Liver (tissue), 9 donors: ENCODE data around the gene MRPS24. TPM values are rescaled to one million over a fixed set of nuclear protein-coding genes. Genes with fewer than 3 reads are reported as not detected.

Source experiments
- DNase-seq: peaks from one replicate; pipeline ENCODE4 v3.0.0-alpha.2; 2017; ENCODE audit warnings: low spot score
- H3K27ac ChIP-seq, 2 donors: one replicate each; pipeline ENCODE4 v1.7.0; 2013; ENCODE audit warnings: inconsistent platforms in 2 of 2, low read length in 2 of 2, control low read depth in 1 of 2, low read depth in 1 of 2, mild to moderate bottlenecking in 1 of 2
- H3K27me3 ChIP-seq, 4 donors: one replicate each; pipeline versions ENCODE4 v1.6.1 to v1.7.0; 2013; ENCODE audit warnings: low read length in 3 of 4, inconsistent platforms in 1 of 4, mild to moderate bottlenecking in 1 of 4, moderate library complexity in 1 of 4; ENCODE audit not compliant: control insufficient read depth in 4 of 4, insufficient read depth in 4 of 4
- H3K36me3 ChIP-seq, 4 donors: one replicate each; pipeline versions ENCODE4 v1.6.1 to v1.7.0; 2013; ENCODE audit warnings: low read length in 3 of 4, mild to moderate bottlenecking in 3 of 4, low read depth in 1 of 4, moderate library complexity in 1 of 4; ENCODE audit not compliant: control insufficient read depth in 4 of 4, insufficient read depth in 3 of 4
- H3K4me1 ChIP-seq, 4 donors: one replicate each; pipeline versions ENCODE4 v1.6.1 to v1.7.0; 2013; ENCODE audit warnings: low read length in 3 of 4, mild to moderate bottlenecking in 3 of 4, moderate library complexity in 1 of 4; ENCODE audit not compliant: control insufficient read depth in 4 of 4, insufficient read depth in 4 of 4
- H3K4me3 ChIP-seq, 3 donors: one replicate each; pipeline versions ENCODE4 v1.6.1 to v1.7.0; 2013; ENCODE audit warnings: low read length in 3 of 3, control low read depth in 1 of 3, low read depth in 1 of 3, mild to moderate bottlenecking in 1 of 3
- H3K9ac ChIP-seq, 2 donors: one replicate each; pipeline ENCODE4 v1.7.0; 2013; ENCODE audit warnings: low read length in 2 of 2, mild to moderate bottlenecking in 2 of 2, moderate library complexity in 2 of 2, control low read depth in 1 of 2, low read depth in 1 of 2
- H3K9me3 ChIP-seq, 4 donors: one replicate each; pipeline versions ENCODE4 v1.6.1 to v1.7.0; 2013; ENCODE audit warnings: low read length in 3 of 4; ENCODE audit not compliant: control insufficient read depth in 4 of 4
- EGR1 ChIP-seq, 2 donors: IDR thresholded peaks; 2 replicates each; pipeline ENCODE4 v1.6.1; 2016 to 2018; ENCODE audit warnings: antibody characterized with exemption in 2 of 2, low read depth in 2 of 2
- FOXA1 ChIP-seq: IDR thresholded peaks from 2 replicates; pipeline ENCODE4 v1.6.1; 2016; ENCODE audit warnings: antibody characterized with exemption
- FOXA2 ChIP-seq: IDR thresholded peaks from 2 replicates; pipeline ENCODE4 v1.6.1; 2016; ENCODE audit warnings: antibody characterized with exemption
- GABPA ChIP-seq, 2 donors: IDR thresholded peaks in 1 of 2; conservative IDR thresholded peaks in 1 of 2; 2 replicates each; pipeline ENCODE4 v1.6.1; 2016; ENCODE audit warnings: antibody characterized with exemption in 2 of 2, mild to moderate bottlenecking in 1 of 2, moderate library complexity in 1 of 2
- HNF4A ChIP-seq, 2 donors: conservative IDR thresholded peaks; 2 replicates each; pipeline ENCODE4 v1.6.1; 2016; ENCODE audit warnings: antibody characterized with exemption in 2 of 2, mild to moderate bottlenecking in 2 of 2
- HNF4G ChIP-seq: IDR thresholded peaks from 2 replicates; pipeline ENCODE4 v1.6.1; 2016; ENCODE audit warnings: antibody characterized with exemption
- JUND ChIP-seq, 2 donors: IDR thresholded peaks; 2 replicates each; pipeline ENCODE4 v1.6.1; 2016; ENCODE audit warnings: antibody characterized with exemption in 2 of 2
- NR2F2 ChIP-seq: IDR thresholded peaks from 2 replicates; pipeline ENCODE4 v1.6.1; 2016; ENCODE audit warnings: antibody characterized with exemption
- RAD21 ChIP-seq, 2 donors: IDR thresholded peaks; 2 replicates each; pipeline ENCODE4 v1.6.1; 2016; ENCODE audit warnings: antibody characterized with exemption in 2 of 2, mild to moderate bottlenecking in 2 of 2
- RXRA ChIP-seq, 2 donors: IDR thresholded peaks; 2 replicates each; pipeline ENCODE4 v1.6.1; 2017 to 2018; ENCODE audit warnings: antibody characterized with exemption in 2 of 2, mild to moderate bottlenecking in 1 of 2
- SP1 ChIP-seq: IDR thresholded peaks from 2 replicates; pipeline ENCODE4 v1.6.1; 2018; ENCODE audit warnings: antibody characterized with exemption, mild to moderate bottlenecking
- TAF1 ChIP-seq: conservative IDR thresholded peaks from 2 replicates; pipeline ENCODE4 v1.6.1; 2016; ENCODE audit warnings: antibody characterized with exemption, mild to moderate bottlenecking
- YY1 ChIP-seq: IDR thresholded peaks from 2 replicates; pipeline ENCODE4 v1.6.1; 2016; ENCODE audit warnings: antibody characterized with exemption, mild to moderate bottlenecking
- WGBS: extraction: QIAGEN DNeasy Blood & Tissue Kit; methylation state at CpG from one replicate; pipeline ENCODE4 v1.1.7; 2013; 5-methylcytosine and 5-hydroxymethylcytosine counted together
- polyA plus RNA-seq, 2 donors: library from polyadenylated mRNA; stranded (reverse) in 1 of 2; unstranded in 1 of 2; fragments of 200-250 nt in 1 of 2; fragments of >200 nt in 1 of 2; fragmentation: Nextera tagmentation in 1 of 2; extraction: Ambion mirVana in 1 of 2; gene quantifications; one replicate each; pipeline versions ENCODE4 v1.2.1 to v1.2.3, GENCODE V29; 2013 to 2015
- total RNA-seq, 2 donors: library from RNA; depleted of rRNA; stranded (reverse); fragments of >200 nt; gene quantifications; one replicate each; pipeline ENCODE4 v1.2.3, GENCODE V29; 2014
- TF ChIP-seq, protein P1 (sequence below): IDR thresholded peaks from 2 replicates; pipeline ENCODE4 v1.6.1; 2016; ENCODE audit warnings: antibody characterized with exemption
- TF ChIP-seq, protein P2 (sequence below): IDR thresholded peaks from 2 replicates; pipeline ENCODE4 v1.6.1; 2016; ENCODE audit warnings: antibody characterized with exemption
- TF ChIP-seq, protein P3 (sequence below): IDR thresholded peaks from 2 replicates; pipeline ENCODE4 v1.6.1; 2016; ENCODE audit warnings: antibody characterized with exemption, mild to moderate bottlenecking
- TF ChIP-seq, protein P4 (sequence below): IDR thresholded peaks from 2 replicates; pipeline ENCODE4 v1.6.1; 2016; ENCODE audit warnings: antibody characterized with exemption
- TF ChIP-seq, protein P5 (sequence below): fragments of 150-350 bp; IDR thresholded peaks from 2 replicates; pipeline ENCODE4 v1.5.1; 2017; ENCODE audit warnings: improper control_type of control experiment, low read depth, low read length; ENCODE audit not compliant: missing input control
- donor health status: healthy.
- donor health status: healthy.
- donor health status: healthy.
- donor health status: healthy.
- donor health status: healthy.

MRPS24 gene
- total and polyA plus RNA-seq, 4 donors: 38.7 to 177 (median 82.3) TPM

DNA sequence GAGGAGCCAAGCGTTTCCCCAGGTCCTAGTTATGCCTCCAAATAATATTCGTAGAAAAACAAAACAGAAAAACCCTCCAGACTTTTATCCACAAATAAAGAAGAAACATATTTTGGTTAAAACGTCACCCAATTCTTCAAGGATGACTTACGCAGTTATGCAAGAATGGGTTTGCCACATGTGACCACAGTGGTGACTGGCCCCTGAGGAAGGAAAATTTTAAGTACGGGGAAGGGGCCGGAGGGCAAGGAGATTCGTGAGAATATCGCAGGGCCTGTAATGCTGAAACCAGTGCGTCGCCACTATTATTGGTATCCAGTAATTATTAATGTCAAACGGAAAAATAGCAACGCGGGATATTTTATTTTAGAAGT lies 537 bp upstream of the MRPS24 start (continued):
- TF ChIP-seq, protein P1, sequence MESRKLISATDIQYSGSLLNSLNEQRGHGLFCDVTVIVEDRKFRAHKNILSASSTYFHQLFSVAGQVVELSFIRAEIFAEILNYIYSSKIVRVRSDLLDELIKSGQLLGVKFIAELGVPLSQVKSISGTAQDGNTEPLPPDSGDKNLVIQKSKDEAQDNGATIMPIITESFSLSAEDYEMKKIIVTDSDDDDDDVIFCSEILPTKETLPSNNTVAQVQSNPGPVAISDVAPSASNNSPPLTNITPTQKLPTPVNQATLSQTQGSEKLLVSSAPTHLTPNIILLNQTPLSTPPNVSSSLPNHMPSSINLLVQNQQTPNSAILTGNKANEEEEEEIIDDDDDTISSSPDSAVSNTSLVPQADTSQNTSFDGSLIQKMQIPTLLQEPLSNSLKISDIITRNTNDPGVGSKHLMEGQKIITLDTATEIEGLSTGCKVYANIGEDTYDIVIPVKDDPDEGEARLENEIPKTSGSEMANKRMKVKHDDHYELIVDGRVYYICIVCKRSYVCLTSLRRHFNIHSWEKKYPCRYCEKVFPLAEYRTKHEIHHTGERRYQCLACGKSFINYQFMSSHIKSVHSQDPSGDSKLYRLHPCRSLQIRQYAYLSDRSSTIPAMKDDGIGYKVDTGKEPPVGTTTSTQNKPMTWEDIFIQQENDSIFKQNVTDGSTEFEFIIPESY: no peak
- TF ChIP-seq SP1 (no peak), HNF4G (no peak), RXRA (IDR thresholded peaks at IDR 0.05) (no peak)
- TF ChIP-seq, protein P2, sequence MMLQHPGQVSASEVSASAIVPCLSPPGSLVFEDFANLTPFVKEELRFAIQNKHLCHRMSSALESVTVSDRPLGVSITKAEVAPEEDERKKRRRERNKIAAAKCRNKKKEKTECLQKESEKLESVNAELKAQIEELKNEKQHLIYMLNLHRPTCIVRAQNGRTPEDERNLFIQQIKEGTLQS: no peak

DNA sequence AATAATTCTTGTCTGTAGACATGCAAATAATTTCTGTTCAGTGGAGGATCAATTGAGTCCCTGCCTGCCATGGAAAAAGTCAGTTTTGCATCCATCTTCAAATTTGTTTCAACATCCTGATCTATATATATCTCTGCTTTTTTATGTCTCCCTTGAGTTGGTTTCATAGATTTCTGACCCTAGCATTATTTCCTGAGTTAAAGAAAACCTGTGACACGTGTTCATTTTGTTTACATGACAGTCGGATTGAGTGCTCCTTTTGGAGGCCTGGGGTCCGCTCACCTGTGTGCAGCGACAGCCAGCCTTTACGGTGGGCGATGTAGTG lies 674 bp downstream of the MRPS24 start:
- WGBS: 2% methylated on average over 6 of the region's 6 CpGs
- TF ChIP-seq, protein P3, sequence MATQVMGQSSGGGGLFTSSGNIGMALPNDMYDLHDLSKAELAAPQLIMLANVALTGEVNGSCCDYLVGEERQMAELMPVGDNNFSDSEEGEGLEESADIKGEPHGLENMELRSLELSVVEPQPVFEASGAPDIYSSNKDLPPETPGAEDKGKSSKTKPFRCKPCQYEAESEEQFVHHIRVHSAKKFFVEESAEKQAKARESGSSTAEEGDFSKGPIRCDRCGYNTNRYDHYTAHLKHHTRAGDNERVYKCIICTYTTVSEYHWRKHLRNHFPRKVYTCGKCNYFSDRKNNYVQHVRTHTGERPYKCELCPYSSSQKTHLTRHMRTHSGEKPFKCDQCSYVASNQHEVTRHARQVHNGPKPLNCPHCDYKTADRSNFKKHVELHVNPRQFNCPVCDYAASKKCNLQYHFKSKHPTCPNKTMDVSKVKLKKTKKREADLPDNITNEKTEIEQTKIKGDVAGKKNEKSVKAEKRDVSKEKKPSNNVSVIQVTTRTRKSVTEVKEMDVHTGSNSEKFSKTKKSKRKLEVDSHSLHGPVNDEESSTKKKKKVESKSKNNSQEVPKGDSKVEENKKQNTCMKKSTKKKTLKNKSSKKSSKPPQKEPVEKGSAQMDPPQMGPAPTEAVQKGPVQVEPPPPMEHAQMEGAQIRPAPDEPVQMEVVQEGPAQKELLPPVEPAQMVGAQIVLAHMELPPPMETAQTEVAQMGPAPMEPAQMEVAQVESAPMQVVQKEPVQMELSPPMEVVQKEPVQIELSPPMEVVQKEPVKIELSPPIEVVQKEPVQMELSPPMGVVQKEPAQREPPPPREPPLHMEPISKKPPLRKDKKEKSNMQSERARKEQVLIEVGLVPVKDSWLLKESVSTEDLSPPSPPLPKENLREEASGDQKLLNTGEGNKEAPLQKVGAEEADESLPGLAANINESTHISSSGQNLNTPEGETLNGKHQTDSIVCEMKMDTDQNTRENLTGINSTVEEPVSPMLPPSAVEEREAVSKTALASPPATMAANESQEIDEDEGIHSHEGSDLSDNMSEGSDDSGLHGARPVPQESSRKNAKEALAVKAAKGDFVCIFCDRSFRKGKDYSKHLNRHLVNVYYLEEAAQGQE: no peak
- TF ChIP-seq HNF4A (conservative IDR thresholded peaks at IDR 0.05) (no peak), EGR1 (IDR thresholded peaks at IDR 0.05; ENCODE audit: low read depth in 2 of 2) (no peak), FOXA2 (no peak), SP1 (no peak), TAF1 (no peak), YY1 (no peak), HNF4G (no peak), NR2F2 (no peak), JUND (IDR thresholded peaks at IDR 0.05) (no peak), FOXA1 (no peak), RXRA (IDR thresholded peaks at IDR 0.05) (no peak), GABPA (IDR thresholded peaks at IDR 0.05 in 1 of 2, conservative IDR thresholded peaks at IDR 0.05 in 1 of 2) (no peak), RAD21 (IDR thresholded peaks at IDR 0.05) (no peak)
- TF ChIP-seq, protein P4, sequence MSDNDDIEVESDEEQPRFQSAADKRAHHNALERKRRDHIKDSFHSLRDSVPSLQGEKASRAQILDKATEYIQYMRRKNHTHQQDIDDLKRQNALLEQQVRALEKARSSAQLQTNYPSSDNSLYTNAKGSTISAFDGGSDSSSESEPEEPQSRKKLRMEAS: no peak
- TF ChIP-seq, protein P5, sequence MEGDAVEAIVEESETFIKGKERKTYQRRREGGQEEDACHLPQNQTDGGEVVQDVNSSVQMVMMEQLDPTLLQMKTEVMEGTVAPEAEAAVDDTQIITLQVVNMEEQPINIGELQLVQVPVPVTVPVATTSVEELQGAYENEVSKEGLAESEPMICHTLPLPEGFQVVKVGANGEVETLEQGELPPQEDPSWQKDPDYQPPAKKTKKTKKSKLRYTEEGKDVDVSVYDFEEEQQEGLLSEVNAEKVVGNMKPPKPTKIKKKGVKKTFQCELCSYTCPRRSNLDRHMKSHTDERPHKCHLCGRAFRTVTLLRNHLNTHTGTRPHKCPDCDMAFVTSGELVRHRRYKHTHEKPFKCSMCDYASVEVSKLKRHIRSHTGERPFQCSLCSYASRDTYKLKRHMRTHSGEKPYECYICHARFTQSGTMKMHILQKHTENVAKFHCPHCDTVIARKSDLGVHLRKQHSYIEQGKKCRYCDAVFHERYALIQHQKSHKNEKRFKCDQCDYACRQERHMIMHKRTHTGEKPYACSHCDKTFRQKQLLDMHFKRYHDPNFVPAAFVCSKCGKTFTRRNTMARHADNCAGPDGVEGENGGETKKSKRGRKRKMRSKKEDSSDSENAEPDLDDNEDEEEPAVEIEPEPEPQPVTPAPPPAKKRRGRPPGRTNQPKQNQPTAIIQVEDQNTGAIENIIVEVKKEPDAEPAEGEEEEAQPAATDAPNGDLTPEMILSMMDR: no peak
- TF ChIP-seq, protein P2: no peak
- TF ChIP-seq, protein P1: no peak

More for the DNA sequence above, 674 bp downstream of the MRPS24 start:
- Histone ChIP-seq H3K4me3 (peak overlapping the region; percentile 78 to 97 (median 91)), H3K4me1 (peaks cover 4 to 17% (median 11%) of the 10 kb centered on the region in 4 donors), H3K36me3 (peaks cover 0 to 14% (median 11%) of the 10 kb centered on the region in 4 donors), H3K9me3 (peaks cover 0 to 3% (median 0%) of the 10 kb centered on the region in 4 donors), H3K27ac (no peak overlapping the region), H3K27me3 (no peaks in the 10 kb centered on the region), H3K9ac (peak overlapping the region; percentile 10 to 78)
- no peak for DNase-seq
